A673 (cell line): Measurements from ENCODE around the gene TRPM8. TPM values are rescaled to one million over a fixed set of nuclear protein-coding genes. Genes with fewer than 3 reads are reported as not detected.

ENCODE experiments used
- BruUV-seq: library from RNA; stranded (reverse); fragments of 400-500 nt; replicated peaks from 2 replicates; lab custom pipeline; 2021; lab: Mats Ljungman, UMichigan
- CTCF ChIA-PET: fragments of 300-600 bp; sonication (Branson Sonifier 250); formaldehyde crosslinking; loops from one replicate; lab custom pipeline; 2022; ENCODE audit warnings: antibody characterized with exemption; lab: Charles Lee
- POLR2A ChIA-PET: fragments of 300-600 bp; sonication (Branson Sonifier 250); formaldehyde crosslinking; loops from one replicate; lab custom pipeline; 2022; ENCODE audit warnings: antibody characterized with exemption; ENCODE audit not compliant: low non-redundant PET; lab: Charles Lee
- DNase-seq: peaks from one replicate; pipeline ENCODE4 v3.0.0-alpha.2; 2015; ENCODE audit warnings: low spot score
- H3K27ac ChIP-seq: fragments of 200-600 bp; sonication (generic); 2 replicates; pipeline ENCODE4 v1.5.1; 2016; ENCODE audit warnings: mixed run types, low read depth, mild to moderate bottlenecking, mixed read lengths, antibody characterized with exemption, low read length; ENCODE audit not compliant: poor library complexity, severe bottlenecking
- H3K27me3 ChIP-seq: fragments of 200-600 bp; sonication (generic); replicated peaks from 2 replicates; pipeline ENCODE4 v1.6.1; 2017; ENCODE audit warnings: mixed run types, low read depth, mild to moderate bottlenecking, mixed read lengths, antibody characterized with exemption, low read length; ENCODE audit not compliant: insufficient read depth, poor library complexity
- H3K36me3 ChIP-seq: fragments of 200-600 bp; sonication (generic); 2 replicates; pipeline ENCODE4 v1.6.1; 2016; ENCODE audit warnings: mixed run types, mild to moderate bottlenecking, mixed read lengths, antibody characterized with exemption, low read length; ENCODE audit not compliant: insufficient read depth, poor library complexity, severe bottlenecking
- H3K4me1 ChIP-seq: fragments of 200-600 bp; sonication (generic); 2 replicates; pipeline ENCODE4 v1.6.1; 2017; ENCODE audit warnings: mixed run types, mild to moderate bottlenecking, mixed read lengths, antibody characterized with exemption, low read length; ENCODE audit not compliant: insufficient read depth, poor library complexity, severe bottlenecking
- H3K4me3 ChIP-seq: fragments of 200-600 bp; sonication (generic); 2 replicates; pipeline ENCODE4 v1.5.1; 2016; ENCODE audit warnings: low read depth, mixed run types, mild to moderate bottlenecking, mixed read lengths, low read length; ENCODE audit not compliant: poor library complexity, severe bottlenecking
- H3K9me3 ChIP-seq: fragments of 200-600 bp; sonication (generic); 2 replicates; pipeline ENCODE4 v1.6.1; 2016; ENCODE audit warnings: mixed run types, low read depth, mild to moderate bottlenecking, mixed read lengths, antibody characterized with exemption, low read length; ENCODE audit not compliant: poor library complexity, severe bottlenecking
- CTCF ChIP-seq: fragments of 300-800, 200-600 bp; sonication (generic); conservative IDR thresholded peaks from 2 replicates; pipeline ENCODE4 v1.5.1; 2017; ENCODE audit warnings: low read depth, mild to moderate bottlenecking, antibody characterized with exemption, low read length, moderate library complexity, mixed read lengths
- EZH2 ChIP-seq: fragments of 200-600 bp; sonication (generic); IDR thresholded peaks from 2 replicates; pipeline ENCODE4 v1.6.1; 2017; ENCODE audit warnings: borderline replicate concordance, low read depth, mild to moderate bottlenecking, mixed read lengths, antibody characterized with exemption, low read length; ENCODE audit not compliant: poor library complexity, severe bottlenecking
- intact Hi-C: fragments of 100-400 bp; cut with micrococcal nuclease; formaldehyde crosslinking; loops from one replicate; pipeline ENCODE4 v1.10.0; 2022; ENCODE audit not compliant: unreplicated experiment
- total RNA-seq: library from RNA; stranded (reverse); gene quantifications from 2 replicates; pipeline ENCODE4 v1.2.3, GENCODE V29; 2021

Gene TRPM8
- total RNA-seq, 1 experiment from 2014 or later: 8.9 TPM

GRCh38 chr2:233988581-233988980, 71.4 kb downstream of the TRPM8 start:
- no peaks in the 10 kb centered on the region for H3K36me3 ChIP-seq
- no peaks in the 10 kb centered on the region for H3K9me3 ChIP-seq
- no TSS peak for BruUV-seq
- ChIA-PET POLR2A (no interaction called here), CTCF (no interaction called here)
- H3K27me3 ChIP-seq: no peaks in the 10 kb centered on the region
- intact Hi-C loops: no loop called here
- H3K4me3 ChIP-seq: no peak overlapping the region
- H3K27ac ChIP-seq: no peak overlapping the region
- no peak for TF ChIP-seq CTCF
- no peak for TF ChIP-seq EZH2
- DNase-seq: no peak
- no peaks in the 10 kb centered on the region for H3K4me1 ChIP-seq

- Histone ChIP-seq H3K27ac (no peak overlapping the region), H3K27me3 (no peaks in the 10 kb centered on the region), H3K4me3 (no peak overlapping the region), H3K36me3 (no peaks in the 10 kb centered on the region), H3K4me1 (no peaks in the 10 kb centered on the region), H3K9me3 (no peaks in the 10 kb centered on the region)
- TF ChIP-seq CTCF: no peak
- CTCF ChIA-PET: no interaction called here
- intact Hi-C loops: no loop called here
- BruUV-seq: no TSS peak
- no peak for DNase-seq
- POLR2A ChIA-PET: no interaction called here
Measured at GRCh38 chr2:233989221-233989858, 72.2 kb downstream of the TRPM8 start.

GRCh38 chr2:233990261-233990798, 73.2 kb downstream of the TRPM8 start:
- POLR2A ChIA-PET: no interaction called here
- H3K4me3 ChIP-seq: no peak overlapping the region
- H3K27ac ChIP-seq: no peak overlapping the region
- no peaks in the 10 kb centered on the region for H3K36me3 ChIP-seq
- no peaks in the 10 kb centered on the region for H3K27me3 ChIP-seq
- no peaks in the 10 kb centered on the region for H3K4me1 ChIP-seq
- TF ChIP-seq CTCF (no peak), EZH2 (no peak)
- CTCF ChIA-PET: no interaction called here
- DNase-seq: no peak
- intact Hi-C loops: no loop called here
- H3K9me3 ChIP-seq: no peaks in the 10 kb centered on the region
- no TSS peak for BruUV-seq
